GM20000 (cell line): ENCODE measurements around the gene KIF22.
"Not testable (repeated sequence)": the region's sequence is repeated elsewhere in the genome, so short reads cannot be mapped to it uniquely, and the experiment has no call there.

Experiments used
- DNase-seq: peaks from one replicate; pipeline ENCODE4 v3.0.0; 2012; ENCODE audit warnings: low spot score
- CTCF ChIP-seq: IDR thresholded peaks from 2 replicates; pipeline ENCODE4 v1.5.1; 2012; ENCODE audit warnings: mild to moderate bottlenecking, control low read depth; ENCODE audit errors: extremely low read depth, missing control alignments

KIF22 gene

GRCh38 chr16:29824589-29825144 lies 34.1 kb downstream of the KIF22 start:
- TF ChIP-seq CTCF = no peak
- no peak for DNase-seq

GRCh38 chr16:29825145-29826044 lies 34.8 kb downstream of the KIF22 start:
- TF ChIP-seq CTCF = no peak
- DNase-seq = peak; percentile 74

- no peak for TF ChIP-seq CTCF
These were observed 35.8 kb downstream of the KIF22 start for GRCh38 chr16:29826342-29826695.

GRCh38 chr16:29830774-29831173 lies 40.2 kb downstream of the KIF22 start:
- no peak for TF ChIP-seq CTCF
- no peak for DNase-seq

More at GRCh38 chr16:29826342-29826695, 35.8 kb downstream of the KIF22 start:
- no peak for DNase-seq

- TF ChIP-seq CTCF = no peak
These were observed 40.9 kb downstream of the KIF22 start for GRCh38 chr16:29831490-29831889.

GRCh38 chr16:29833219-29833618 lies 42.7 kb downstream of the KIF22 start:
- not testable (repeated sequence) for DNase-seq

More at GRCh38 chr16:29831490-29831889, 40.9 kb downstream of the KIF22 start:
- no peak for DNase-seq

GRCh38 chr16:29834079-29834478 lies 43.5 kb downstream of the KIF22 start:
- TF ChIP-seq CTCF = no peak
- no peak for DNase-seq
